ENCODE results near the gene SLC47A1.

DNA sequence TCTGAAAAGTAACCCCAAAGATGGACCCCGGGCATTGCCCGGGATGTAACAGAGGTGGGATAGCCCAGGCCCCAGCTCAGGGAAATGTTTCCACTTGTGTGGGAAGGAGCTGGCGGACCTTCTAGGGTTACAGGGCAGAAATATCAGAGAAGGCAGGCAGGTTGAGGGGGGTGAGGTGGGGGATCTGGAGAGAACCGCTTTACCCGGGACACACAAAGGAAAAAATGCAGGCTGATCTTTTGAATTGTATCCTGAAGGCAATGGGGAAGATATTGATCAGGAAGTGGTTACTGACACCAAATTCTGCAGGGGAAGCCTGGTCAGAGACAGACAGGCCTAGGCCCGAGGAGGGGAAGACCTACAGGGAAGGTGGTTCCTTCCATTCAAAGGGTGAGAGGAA lies 3.5 kb downstream of the SLC47A1 start:
- TF ChIP-seq, protein P1, sequence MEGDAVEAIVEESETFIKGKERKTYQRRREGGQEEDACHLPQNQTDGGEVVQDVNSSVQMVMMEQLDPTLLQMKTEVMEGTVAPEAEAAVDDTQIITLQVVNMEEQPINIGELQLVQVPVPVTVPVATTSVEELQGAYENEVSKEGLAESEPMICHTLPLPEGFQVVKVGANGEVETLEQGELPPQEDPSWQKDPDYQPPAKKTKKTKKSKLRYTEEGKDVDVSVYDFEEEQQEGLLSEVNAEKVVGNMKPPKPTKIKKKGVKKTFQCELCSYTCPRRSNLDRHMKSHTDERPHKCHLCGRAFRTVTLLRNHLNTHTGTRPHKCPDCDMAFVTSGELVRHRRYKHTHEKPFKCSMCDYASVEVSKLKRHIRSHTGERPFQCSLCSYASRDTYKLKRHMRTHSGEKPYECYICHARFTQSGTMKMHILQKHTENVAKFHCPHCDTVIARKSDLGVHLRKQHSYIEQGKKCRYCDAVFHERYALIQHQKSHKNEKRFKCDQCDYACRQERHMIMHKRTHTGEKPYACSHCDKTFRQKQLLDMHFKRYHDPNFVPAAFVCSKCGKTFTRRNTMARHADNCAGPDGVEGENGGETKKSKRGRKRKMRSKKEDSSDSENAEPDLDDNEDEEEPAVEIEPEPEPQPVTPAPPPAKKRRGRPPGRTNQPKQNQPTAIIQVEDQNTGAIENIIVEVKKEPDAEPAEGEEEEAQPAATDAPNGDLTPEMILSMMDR (IDR thresholded peaks at IDR 0.05): no peak
- no peak for TF ChIP-seq POLR2A (IDR thresholded peaks at IDR 0.05)
